ENCODE measurements around the gene HIVEP1.

DNA sequence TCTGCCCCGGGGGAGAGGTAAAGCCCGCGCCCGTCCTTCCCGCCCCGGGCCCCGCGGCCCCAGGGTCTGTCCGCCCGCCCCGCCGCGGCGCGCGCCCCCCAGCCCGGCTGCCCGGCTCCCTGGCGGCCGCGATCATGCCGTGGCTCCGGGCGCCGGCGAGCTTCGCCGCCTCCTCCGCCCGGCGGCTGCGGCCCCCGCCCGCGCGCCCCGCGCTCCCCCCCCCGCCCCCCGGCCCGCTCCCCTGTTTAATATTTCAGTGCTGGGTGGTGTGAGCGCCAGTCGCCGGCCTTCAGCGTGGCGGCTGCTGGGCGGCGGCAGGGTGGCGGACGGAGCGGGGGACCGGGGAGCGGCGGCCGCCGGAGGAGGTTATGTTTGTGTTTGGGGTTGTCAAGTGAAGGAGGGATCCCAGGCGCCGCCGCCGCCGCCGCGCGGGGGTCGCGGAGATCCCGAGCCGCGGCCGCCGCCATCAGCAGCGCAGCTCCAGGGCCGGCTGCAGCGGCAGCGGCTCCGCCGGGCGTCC is at the start of gene HIVEP1:
- TF ChIP-seq, protein P1, sequence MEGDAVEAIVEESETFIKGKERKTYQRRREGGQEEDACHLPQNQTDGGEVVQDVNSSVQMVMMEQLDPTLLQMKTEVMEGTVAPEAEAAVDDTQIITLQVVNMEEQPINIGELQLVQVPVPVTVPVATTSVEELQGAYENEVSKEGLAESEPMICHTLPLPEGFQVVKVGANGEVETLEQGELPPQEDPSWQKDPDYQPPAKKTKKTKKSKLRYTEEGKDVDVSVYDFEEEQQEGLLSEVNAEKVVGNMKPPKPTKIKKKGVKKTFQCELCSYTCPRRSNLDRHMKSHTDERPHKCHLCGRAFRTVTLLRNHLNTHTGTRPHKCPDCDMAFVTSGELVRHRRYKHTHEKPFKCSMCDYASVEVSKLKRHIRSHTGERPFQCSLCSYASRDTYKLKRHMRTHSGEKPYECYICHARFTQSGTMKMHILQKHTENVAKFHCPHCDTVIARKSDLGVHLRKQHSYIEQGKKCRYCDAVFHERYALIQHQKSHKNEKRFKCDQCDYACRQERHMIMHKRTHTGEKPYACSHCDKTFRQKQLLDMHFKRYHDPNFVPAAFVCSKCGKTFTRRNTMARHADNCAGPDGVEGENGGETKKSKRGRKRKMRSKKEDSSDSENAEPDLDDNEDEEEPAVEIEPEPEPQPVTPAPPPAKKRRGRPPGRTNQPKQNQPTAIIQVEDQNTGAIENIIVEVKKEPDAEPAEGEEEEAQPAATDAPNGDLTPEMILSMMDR (IDR thresholded peaks at IDR 0.05): no peak
- no peak for TF ChIP-seq ZFX (IDR thresholded peaks at IDR 0.05; ENCODE audit: borderline replicate concordance)
